Measurements from ENCODE around the gene BYSL. TPM values are rescaled to one million over a fixed set of nuclear protein-coding genes. Genes with fewer than 3 reads are reported as not detected.

BYSL gene
- total RNA-seq, 4 donors from 2014 or later = 9.8 to 38.2 (median 11.8) TPM

DNA sequence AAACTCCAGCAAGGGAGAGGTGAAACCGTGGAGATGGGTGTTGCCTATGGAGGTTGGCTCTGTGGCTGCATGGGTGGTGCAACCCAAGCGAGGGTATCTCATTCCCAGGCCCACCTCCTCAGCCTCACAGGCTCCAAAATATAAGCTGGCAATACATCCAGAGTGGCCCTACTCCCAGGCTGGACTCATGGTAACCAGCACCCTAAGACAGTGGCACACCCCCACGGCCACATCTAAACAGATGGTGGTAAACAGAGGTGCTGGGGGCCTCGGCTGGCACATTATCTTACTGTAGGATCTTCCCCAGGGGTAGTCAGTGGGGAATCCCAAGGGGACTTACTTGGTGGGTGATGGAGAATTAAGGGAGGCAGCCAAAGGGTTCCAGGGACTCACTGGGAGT is 54.0 kb downstream of the BYSL start:
- TF ChIP-seq, protein P1, sequence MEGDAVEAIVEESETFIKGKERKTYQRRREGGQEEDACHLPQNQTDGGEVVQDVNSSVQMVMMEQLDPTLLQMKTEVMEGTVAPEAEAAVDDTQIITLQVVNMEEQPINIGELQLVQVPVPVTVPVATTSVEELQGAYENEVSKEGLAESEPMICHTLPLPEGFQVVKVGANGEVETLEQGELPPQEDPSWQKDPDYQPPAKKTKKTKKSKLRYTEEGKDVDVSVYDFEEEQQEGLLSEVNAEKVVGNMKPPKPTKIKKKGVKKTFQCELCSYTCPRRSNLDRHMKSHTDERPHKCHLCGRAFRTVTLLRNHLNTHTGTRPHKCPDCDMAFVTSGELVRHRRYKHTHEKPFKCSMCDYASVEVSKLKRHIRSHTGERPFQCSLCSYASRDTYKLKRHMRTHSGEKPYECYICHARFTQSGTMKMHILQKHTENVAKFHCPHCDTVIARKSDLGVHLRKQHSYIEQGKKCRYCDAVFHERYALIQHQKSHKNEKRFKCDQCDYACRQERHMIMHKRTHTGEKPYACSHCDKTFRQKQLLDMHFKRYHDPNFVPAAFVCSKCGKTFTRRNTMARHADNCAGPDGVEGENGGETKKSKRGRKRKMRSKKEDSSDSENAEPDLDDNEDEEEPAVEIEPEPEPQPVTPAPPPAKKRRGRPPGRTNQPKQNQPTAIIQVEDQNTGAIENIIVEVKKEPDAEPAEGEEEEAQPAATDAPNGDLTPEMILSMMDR (IDR thresholded peaks at IDR 0.05) = no peak
- DNase-seq (ENCODE audit: low spot score) (no peak), ATAC-seq (ENCODE audit: low FRiP score) (no peak)

DNA sequence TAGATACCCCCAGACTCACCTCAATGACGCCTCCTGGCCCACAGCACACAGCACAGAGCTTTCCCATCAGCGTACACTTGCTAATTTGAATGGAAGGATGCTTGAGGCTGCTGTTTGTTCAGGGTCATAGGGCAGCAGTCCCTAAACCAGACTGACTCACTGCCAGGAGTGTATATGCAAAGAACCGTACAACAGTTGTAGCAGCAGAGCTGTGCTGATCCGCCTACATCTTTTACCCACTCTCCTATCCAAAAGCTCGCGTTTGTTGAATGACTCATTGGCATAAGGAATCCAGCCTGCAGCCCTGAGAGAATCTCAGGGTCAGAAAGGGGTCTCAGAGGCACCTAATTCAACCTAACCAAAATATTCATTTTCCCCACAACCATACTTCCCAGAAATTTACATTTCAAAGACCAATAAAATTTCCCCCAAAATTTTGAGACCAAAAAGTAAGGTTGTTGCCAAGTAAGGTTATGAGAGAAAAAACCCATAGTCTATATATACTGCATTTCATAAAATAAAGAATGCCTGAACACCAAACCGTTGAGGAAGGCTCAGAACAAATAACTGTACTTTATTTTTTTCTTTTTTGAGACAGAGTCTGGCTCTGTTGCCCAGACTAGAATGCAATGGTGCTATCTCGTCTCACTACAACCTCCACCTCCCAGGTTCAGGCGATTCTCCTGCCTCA is 55.6 kb downstream of the BYSL start:
- ATAC-seq (ENCODE audit: low FRiP score) (no peak), DNase-seq (ENCODE audit: low spot score) (no peak)
- TF ChIP-seq, protein P1 (IDR thresholded peaks at IDR 0.05) = no peak

Small RNA genes lying within 50 kb of the gene (small RNA-seq; reads per million reads assigned to genes)
- gene RF00019 = not detected

Other genes with a start within 250 kb of the BYSL start
- gene TFEB, start 185.9 kb upstream of the BYSL start, total RNA-seq = 10 to 100 TPM in 3 of 4 donors, 1 to 10 TPM in 1; 7.1 to 24.4 (median 14.5) TPM
- gene PGC, start 174.1 kb upstream of the BYSL start, total RNA-seq = not detected
- gene FRS3, start 141.6 kb upstream of the BYSL start, total RNA-seq = 1 to 10 TPM; 1.2 to 5.5 (median 2.4) TPM
- gene PRICKLE4, start 140.7 kb upstream of the BYSL start, total RNA-seq = 10 to 100 TPM in 1 of 4 donors, 1 to 10 TPM in 3; 1.6 to 11.7 (median 8.6) TPM
- 100 to 1,000 TPM in 3 of 4 donors, 10 to 100 TPM in 1; 76.9 to 146 (median 118) TPM for gene TOMM6, start 133.8 kb upstream of the BYSL start, total RNA-seq
- 1 to 10 TPM; 2.3 to 3.8 (median 3.1) TPM for gene USP49, start 26.1 kb upstream of the BYSL start, total RNA-seq
- gene MED20, start 360 bp upstream of the BYSL start, total RNA-seq = 10 to 100 TPM in 3 of 4 donors, 1 to 10 TPM in 1; 6.8 to 12.5 (median 11.2) TPM
- 100 to 1,000 TPM; 117 to 186 (median 151) TPM for gene CCND3, start 20.3 kb downstream of the BYSL start, total RNA-seq
- gene TAF8, start 129.0 kb downstream of the BYSL start, total RNA-seq = 10 to 100 TPM; 24.3 to 41.4 (median 26.1) TPM
- 10 to 100 TPM in 1 of 4 donors, 1 to 10 TPM in 3; 3.0 to 19.0 (median 3.6) TPM for gene C6orf132, start 221.1 kb downstream of the BYSL start, total RNA-seq

All from omental fat pad (tissue), 4 donors.